Panc1 (cell line): ENCODE measurements around the gene TGM3.

Experiments used
- CTCF ChIP-seq: fragments of 450-650 bp; IDR thresholded peaks from 2 replicates; pipeline ENCODE4 v1.5.1; 2017; ENCODE audit warnings: mild to moderate bottlenecking
- POLR2AphosphoS5 ChIP-seq: IDR thresholded peaks from 2 replicates; pipeline ENCODE4 v1.6.1; 2012; ENCODE audit warnings: mild to moderate bottlenecking, low read depth, low read length, moderate library complexity
- REST ChIP-seq, 2 experiments: IDR thresholded peaks; 2 replicates each; pipeline ENCODE4 v1.6.1; 2011 to 2012; ENCODE audit warnings: low read depth in 2 of 2, control low read depth in 1 of 2, low read length in 1 of 2, mild to moderate bottlenecking in 1 of 2, moderate library complexity in 1 of 2; ENCODE audit not compliant: insufficient read depth in 1 of 2
- SIN3A ChIP-seq: IDR thresholded peaks from 2 replicates; pipeline ENCODE4 v1.6.1; 2012; ENCODE audit warnings: low read depth, mild to moderate bottlenecking, low read length, moderate library complexity, borderline replicate concordance; ENCODE audit not compliant: insufficient read depth
- TCF7L2 ChIP-seq: IDR thresholded peaks from 2 replicates; pipeline ENCODE4 v1.6.1; 2011; ENCODE audit warnings: mild to moderate bottlenecking, low read depth, low read length, inconsistent platforms

GRCh38 chr20:2290486-2290885 is 5.3 kb upstream of the TGM3 start:
- TF ChIP-seq CTCF: no peak
- no peak for TF ChIP-seq POLR2AphosphoS5
- TF ChIP-seq REST (IDR thresholded peaks at IDR 0.05; ENCODE audit: insufficient read depth in 1 of 2, low read depth in 2 of 2, low read length in 1 of 2): no peak
- no peak for TF ChIP-seq TCF7L2
- no peak for TF ChIP-seq SIN3A
